Lung (tissue), 12 donors: ENCODE results near the gene LSAMP. TPM values are rescaled to one million over a fixed set of nuclear protein-coding genes. Genes with fewer than 3 reads are reported as not detected.
"Not testable (repeated sequence)": the region's sequence is repeated elsewhere in the genome, so short reads cannot be mapped to it uniquely, and the experiment has no call there.

Experiments
- ATAC-seq: fragments of 200-7000 bp; cut with Tn5 transposase; one replicate; pipeline ENCODE4 v1.9.1; 2020; ENCODE audit warnings: moderate number of reproducible peaks; ENCODE audit not compliant: insufficient read depth, low FRiP score
- DNase-seq, 3 donors: peaks; one replicate each; pipeline ENCODE4 v3.0.0-alpha.2; 2013 to 2017
- H3K27ac ChIP-seq, 2 donors: one replicate each; pipeline ENCODE4 v1.5.1; 2013; ENCODE audit warnings: mild to moderate bottlenecking in 2 of 2, moderate library complexity in 2 of 2, control low read depth in 1 of 2, inconsistent platforms in 1 of 2, low read depth in 1 of 2, low read length in 1 of 2
- H3K27me3 ChIP-seq, 3 donors: one replicate each; pipeline ENCODE4 v1.5.1; 2013; ENCODE audit warnings: low read length in 2 of 3; ENCODE audit not compliant: control insufficient read depth in 3 of 3, insufficient read depth in 3 of 3
- H3K36me3 ChIP-seq, 4 donors: one replicate each; pipeline ENCODE4 v1.5.1; 2013; ENCODE audit warnings: low read length in 4 of 4, mild to moderate bottlenecking in 1 of 4, moderate library complexity in 1 of 4; ENCODE audit not compliant: control insufficient read depth in 4 of 4, insufficient read depth in 4 of 4
- H3K4me1 ChIP-seq, 5 donors: one replicate each; pipeline ENCODE4 v1.5.1; 2013; ENCODE audit warnings: low read length in 5 of 5, mild to moderate bottlenecking in 2 of 5, moderate library complexity in 1 of 5; ENCODE audit not compliant: control insufficient read depth in 5 of 5, insufficient read depth in 5 of 5
- H3K4me3 ChIP-seq: one replicate; pipeline ENCODE4 v1.5.1; 2013; ENCODE audit warnings: mild to moderate bottlenecking, control low read depth, moderate library complexity
- H3K9ac ChIP-seq, 2 donors: one replicate each; pipeline ENCODE4 v1.5.1; 2013; ENCODE audit warnings: low read length in 2 of 2, control low read depth in 1 of 2; ENCODE audit not compliant: insufficient read depth in 1 of 2
- H3K9me3 ChIP-seq, 4 donors: one replicate each; pipeline ENCODE4 v1.5.1; 2013; ENCODE audit warnings: low read length in 3 of 4, mild to moderate bottlenecking in 1 of 4, moderate library complexity in 1 of 4; ENCODE audit not compliant: control insufficient read depth in 4 of 4, insufficient read depth in 3 of 4
- CTCF ChIP-seq: IDR thresholded peaks from 2 replicates; pipeline ENCODE4 v1.5.1; 2012; ENCODE audit warnings: mild to moderate bottlenecking; ENCODE audit errors: control extremely low read depth, extremely low read depth
- WGBS, 2 donors: extraction: QIAGEN DNeasy Blood & Tissue Kit; methylation state at CpG; one replicate each; pipeline ENCODE4 v1.1.7; 2013; 5-methylcytosine and 5-hydroxymethylcytosine counted together
- polyA plus RNA-seq, 2 donors: library from polyadenylated mRNA; stranded (reverse); fragments of 200-250 nt; gene quantifications; one replicate each; pipeline ENCODE4 v1.2.1, GENCODE V29; 2013
- total RNA-seq, 2 donors: library from RNA; depleted of rRNA in 1 of 2; stranded (reverse); fragments of >200 nt in 1 of 2; gene quantifications; one replicate each; pipeline ENCODE4 v1.2.1, GENCODE V29; 2014 to 2021
- donor health status: control.
- donor health status: control.
- donor health status: Bipolar disorder and iron deficiency.
- donor health status: healthy.
- donor health status: DM: yes; HTN: yes; CAD: no.

LSAMP gene
- total and polyA plus RNA-seq, 4 donors, result 1.6 to 21.9 (median 9.5) TPM

DNA sequence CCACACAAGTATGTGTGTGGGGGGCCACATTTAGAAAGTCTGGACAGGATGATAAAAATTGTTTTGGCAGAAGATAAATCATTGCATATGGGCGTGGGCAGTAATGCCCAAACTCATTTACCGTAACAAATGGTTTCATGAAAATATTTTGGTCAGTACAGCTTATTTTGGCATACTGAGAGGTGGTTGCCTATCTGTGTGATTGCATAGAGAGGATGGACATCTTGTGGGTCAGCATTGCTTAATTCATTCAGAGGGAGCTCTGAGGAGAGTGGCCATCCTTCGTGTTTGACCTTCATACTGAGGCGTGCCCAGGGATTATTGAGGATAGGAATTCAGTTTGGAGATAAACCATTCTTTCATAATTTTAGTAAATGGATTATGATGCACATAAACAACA lies 659.5 kb downstream of the LSAMP start:
- 83 to 84% methylated on average over 4 of the region's 4 CpGs for WGBS, 2 donors
- ATAC-seq, result no peak
- no peak overlapping the region for H3K9ac ChIP-seq

DNA sequence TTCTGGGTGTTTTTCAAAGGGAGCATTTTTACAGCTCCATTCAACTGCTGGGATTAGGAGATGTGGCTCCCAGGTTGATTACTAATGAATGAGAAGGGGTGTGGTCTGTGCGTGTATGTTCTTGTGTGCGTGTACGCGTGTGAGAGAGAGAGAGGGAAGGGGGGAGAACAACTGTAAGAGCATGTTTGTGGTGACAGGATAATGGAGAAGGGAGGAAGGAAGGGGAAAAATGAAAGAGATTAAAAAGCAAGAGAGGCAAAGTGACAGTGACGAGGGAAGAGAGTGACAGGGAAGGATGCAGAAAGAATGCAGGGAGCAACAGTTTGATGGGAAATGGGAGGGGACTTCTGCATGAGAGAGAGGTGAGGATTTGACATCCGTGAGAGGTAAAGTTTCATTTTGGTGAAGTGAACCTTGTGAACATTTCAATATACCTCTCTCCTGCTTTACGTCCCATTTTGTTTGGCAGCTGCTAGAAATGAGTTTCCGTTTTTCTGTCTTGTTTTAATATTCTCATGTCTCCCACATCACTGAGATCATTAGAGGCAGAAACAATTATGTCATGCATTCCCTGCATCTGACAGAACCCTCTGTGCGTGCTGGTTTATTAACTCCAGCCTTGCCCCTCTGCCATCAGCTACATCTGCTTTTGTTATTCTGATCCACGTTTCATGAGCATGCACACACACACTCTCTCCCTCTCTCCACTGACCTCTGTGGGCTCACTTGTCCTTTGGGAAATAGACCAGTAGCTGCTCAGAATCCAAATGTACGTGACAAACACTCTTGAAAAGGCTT lies 660.3 kb downstream of the LSAMP start:
- Histone ChIP-seq H3K27ac (peak overlapping the region; percentile 83 to 88), H3K4me1 (peaks cover 0 to 6% (median 2%) of the 10 kb centered on the region in 5 donors), H3K9me3 (no peaks in the 10 kb centered on the region), H3K36me3 (no peaks in the 10 kb centered on the region), H3K27me3 (no peaks in the 10 kb centered on the region), H3K4me3 (no peak overlapping the region), H3K9ac (peak overlapping the region in 1 of 2 donors; percentile 46)
- 8 to 11% methylated on average over 11 of the region's 11 CpGs for WGBS, 2 donors
- no peak for ATAC-seq
- TF ChIP-seq CTCF, result no peak
- DNase-seq, result peak; percentile 12 to 19 (median 14)

More for the DNA sequence above, 659.5 kb downstream of the LSAMP start:
- no peaks in the 10 kb centered on the region for H3K36me3 ChIP-seq
- no peaks in the 10 kb centered on the region for H3K9me3 ChIP-seq
- H3K4me1 ChIP-seq, result peaks cover 0 to 6% (median 2%) of the 10 kb centered on the region in 5 donors
- H3K4me3 ChIP-seq, result no peak overlapping the region
- no peak for TF ChIP-seq CTCF
- H3K27me3 ChIP-seq, result no peaks in the 10 kb centered on the region
- no peak overlapping the region for H3K27ac ChIP-seq
- DNase-seq, result no peak

- Histone ChIP-seq H3K27ac (peak overlapping the region; percentile 83 to 88), H3K4me1 (peaks cover 0 to 6% (median 2%) of the 10 kb centered on the region in 5 donors), H3K9ac (peak overlapping the region in 1 of 2 donors; percentile 54), H3K4me3 (peak overlapping the region; percentile 58), H3K36me3 (no peaks in the 10 kb centered on the region), H3K9me3 (no peaks in the 10 kb centered on the region), H3K27me3 (no peaks in the 10 kb centered on the region)
- peak; percentile 98 for TF ChIP-seq CTCF
- peak; percentile 98 for ATAC-seq
- 0% methylated on average over 80 to 81 of the region's 81 CpGs for WGBS, 2 donors
- DNase-seq, result peak; percentile 95 to 97 (median 97)
These were observed 661.1 kb downstream of the LSAMP start for GRCh38 chr3:115783938-115784738.

DNA sequence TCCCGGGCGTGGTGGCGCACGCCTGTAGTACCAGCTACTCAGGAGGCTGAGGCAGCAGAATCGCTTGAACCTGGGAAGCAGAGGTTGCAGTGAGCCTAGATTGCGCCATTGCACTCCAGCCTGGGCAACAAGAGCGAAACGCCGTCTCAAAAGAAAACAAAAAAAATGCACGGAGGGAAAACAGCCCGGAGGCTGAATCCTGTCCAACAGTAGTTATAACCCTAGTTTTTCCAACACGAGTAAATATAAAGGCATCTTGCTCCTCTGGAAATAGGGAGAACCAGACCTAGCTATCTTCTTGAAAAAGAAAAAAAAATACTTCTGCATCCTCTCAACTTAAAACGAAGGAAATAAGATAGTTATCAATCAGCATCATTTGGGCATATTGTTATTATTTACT lies 661.9 kb downstream of the LSAMP start:
- not testable (repeated sequence) for DNase-seq, ATAC-seq, H3K9me3 ChIP-seq, H3K27ac ChIP-seq, H3K36me3 ChIP-seq, H3K4me1 ChIP-seq, H3K4me3 ChIP-seq, H3K27me3 ChIP-seq
- H3K9ac ChIP-seq, result peak overlapping the region in 1 of 2 donors; percentile 29
- 64 to 75% methylated on average over 13 of the region's 13 CpGs for WGBS, 2 donors
